Spleen (tissue), 7 donors: ENCODE results near the gene RASSF4.

Source experiments
- CTCF ChIP-seq, 11 experiments: fragments of 200-600 bp in 7 of 11; fragments of 450-650 bp in 4 of 11; sonication (generic) in 4 of 11; IDR thresholded peaks in 8 of 11; conservative IDR thresholded peaks in 3 of 11; 1 replicate in 7 of 11; 2 replicates in 4 of 11; pipeline versions ENCODE4 v1.4.0 to v1.8.0; 2016 to 2021; ENCODE audit warnings: antibody characterized with exemption in 11 of 11, inconsistent platforms in 4 of 11, mild to moderate bottlenecking in 1 of 11
- POLR2A ChIP-seq, 3 donors: fragments of 450-650 bp; IDR thresholded peaks; one replicate each; pipeline ENCODE4 v1.5.1; 2017; ENCODE audit warnings: antibody characterized with exemption in 3 of 3, mild to moderate bottlenecking in 1 of 3
- donor health status: DM: no; HTN: no; CAD: no; lungs with moderate emphysema.
- donor health status: DM: no; HTN: no; CAD: no.
- donor health status: DM: no; HTN: no; CAD: no.

GRCh38 chr10:44914891-44915290, 44.7 kb upstream of the RASSF4 start:
- no peak for TF ChIP-seq CTCF (IDR thresholded peaks at IDR 0.05 in 8 of 11, conservative IDR thresholded peaks at IDR 0.05 in 3 of 11)
- TF ChIP-seq POLR2A (IDR thresholded peaks at IDR 0.05): no peak
